Measurements from ENCODE around the gene KCNV2. TPM values are rescaled to one million over a fixed set of nuclear protein-coding genes. Genes with fewer than 3 reads are reported as not detected.
"Not testable (repeated sequence)": the region's sequence is repeated elsewhere in the genome, so short reads cannot be mapped to it uniquely, and the experiment has no call there.

KCNV2 gene
- total RNA-seq, 1 donor from 2014 or later: not detected

DNA sequence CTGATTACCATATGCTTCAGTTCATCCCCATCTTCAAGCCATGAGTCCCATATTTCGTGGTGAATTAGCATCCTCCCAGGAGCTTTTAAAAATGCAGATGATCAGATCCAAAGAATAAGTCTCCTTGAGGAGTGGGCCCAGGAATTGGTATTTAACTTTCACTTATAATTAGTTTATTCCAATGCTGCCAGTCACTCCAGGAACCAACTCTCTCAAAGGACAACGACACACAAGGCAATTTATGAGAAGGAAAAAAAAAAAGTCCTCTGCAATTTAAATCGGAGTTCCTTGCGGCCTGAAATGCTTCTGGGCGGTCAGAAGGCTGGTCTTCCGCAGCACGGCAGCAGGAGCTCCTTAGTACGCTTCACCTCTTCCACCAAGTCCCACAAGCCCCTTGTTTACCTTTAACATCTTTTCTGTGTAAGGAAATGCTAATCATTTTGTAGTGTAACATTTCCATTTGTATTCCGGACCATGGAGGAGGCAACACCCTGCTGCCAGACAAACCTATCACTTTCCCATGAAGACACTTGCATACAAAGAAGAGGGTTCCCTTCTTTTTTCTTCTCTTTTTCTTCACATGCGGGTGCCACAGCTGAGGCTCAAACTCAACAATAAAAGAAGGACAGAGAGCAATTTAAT is 16.3 kb upstream of the KCNV2 start:
- Histone ChIP-seq H3K36me3 (no peaks in the 10 kb centered on the region), H3K9me3 (no peaks in the 10 kb centered on the region)
- TF ChIP-seq CTCF (IDR thresholded peaks at IDR 0.05) (no peak), POLR2A (IDR thresholded peaks at IDR 0.05) (no peak), POLR2AphosphoS5 (IDR thresholded peaks at IDR 0.05; ENCODE audit: insufficient read depth in 1 of 2, low read depth in 1 of 2) (no peak)

GRCh38 chr9:2704504-2704903 is 12.8 kb upstream of the KCNV2 start:
- Histone ChIP-seq H3K27ac (no peak overlapping the region), H3K9me3 (no peaks in the 10 kb centered on the region)
- intact Hi-C loops (cut with DNase I): no loop called here

More for the DNA sequence above, 16.3 kb upstream of the KCNV2 start:
- no peak overlapping the region for H3K4me3 ChIP-seq
- intact Hi-C loops (cut with DNase I): no loop called here
- DNase-seq (ENCODE audit: extremely low spot score in 2 of 2): no peak
- no peak overlapping the region for H3K27ac ChIP-seq
- no peaks in the 10 kb centered on the region for H3K4me1 ChIP-seq
- H3K27me3 ChIP-seq: no peaks in the 10 kb centered on the region

GRCh38 chr9:2707256-2707655 is 10.1 kb upstream of the KCNV2 start:
- H3K4me3 ChIP-seq; DNase-seq (ENCODE audit: extremely low spot score in 2 of 2); H3K36me3 ChIP-seq; H3K27me3 ChIP-seq; H3K9me3 ChIP-seq; H3K27ac ChIP-seq; H3K4me1 ChIP-seq; intact Hi-C loops (cut with DNase I): not testable (repeated sequence)

More at GRCh38 chr9:2704504-2704903, 12.8 kb upstream of the KCNV2 start:
- Histone ChIP-seq H3K4me1 (no peaks in the 10 kb centered on the region), H3K27me3 (no peaks in the 10 kb centered on the region), H3K4me3 (no peak overlapping the region), H3K36me3 (no peaks in the 10 kb centered on the region)
- DNase-seq (ENCODE audit: extremely low spot score in 2 of 2): no peak
- no peak for TF ChIP-seq POLR2AphosphoS5 (IDR thresholded peaks at IDR 0.05; ENCODE audit: insufficient read depth in 1 of 2, low read depth in 1 of 2)
- no peak for TF ChIP-seq POLR2A (IDR thresholded peaks at IDR 0.05)
- no peak for TF ChIP-seq CTCF (IDR thresholded peaks at IDR 0.05)

DNA sequence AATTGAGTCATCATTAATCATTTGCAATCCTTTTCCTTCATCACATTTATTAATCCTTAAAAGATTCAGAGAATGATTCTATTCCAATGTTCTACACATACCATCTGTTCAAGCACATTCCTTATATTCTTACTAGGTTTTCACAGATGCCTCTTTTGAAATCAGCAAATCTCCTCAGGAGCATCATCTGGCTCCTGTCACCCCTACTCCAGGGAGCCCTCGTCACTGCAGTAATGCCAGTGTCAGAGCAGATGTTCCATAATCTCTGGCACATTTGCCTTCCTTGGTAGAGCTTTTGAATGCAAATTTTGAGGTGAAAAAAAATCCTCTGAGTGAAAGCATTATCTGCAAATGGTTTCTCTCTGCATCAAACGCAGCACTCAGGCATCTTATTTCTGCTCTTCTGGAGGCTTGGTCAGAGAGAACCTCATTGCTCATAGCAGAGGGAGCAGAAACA is 7.6 kb upstream of the KCNV2 start:
- H3K4me1 ChIP-seq: no peaks in the 10 kb centered on the region
- intact Hi-C loops (cut with DNase I): no loop called here
- no peak for DNase-seq (ENCODE audit: extremely low spot score in 2 of 2)
- H3K9me3 ChIP-seq: no peaks in the 10 kb centered on the region
- H3K36me3 ChIP-seq: no peaks in the 10 kb centered on the region
- TF ChIP-seq POLR2A (IDR thresholded peaks at IDR 0.05): no peak
- TF ChIP-seq POLR2AphosphoS5 (IDR thresholded peaks at IDR 0.05; ENCODE audit: insufficient read depth in 1 of 2, low read depth in 1 of 2): no peak
- no peak for TF ChIP-seq CTCF (IDR thresholded peaks at IDR 0.05)
- no peak overlapping the region for H3K4me3 ChIP-seq
- no peaks in the 10 kb centered on the region for H3K27me3 ChIP-seq
- no peak overlapping the region for H3K27ac ChIP-seq

- intact Hi-C loops (cut with DNase I): no loop called here
- Histone ChIP-seq H3K27ac (no peak overlapping the region), H3K4me3 (no peak overlapping the region), H3K36me3 (no peaks in the 10 kb centered on the region), H3K27me3 (no peaks in the 10 kb centered on the region), H3K9me3 (no peaks in the 10 kb centered on the region), H3K4me1 (no peaks in the 10 kb centered on the region)
- no peak for DNase-seq (ENCODE audit: extremely low spot score in 2 of 2)
- TF ChIP-seq POLR2A (IDR thresholded peaks at IDR 0.05) (no peak), POLR2AphosphoS5 (IDR thresholded peaks at IDR 0.05; ENCODE audit: insufficient read depth in 1 of 2, low read depth in 1 of 2) (no peak), CTCF (IDR thresholded peaks at IDR 0.05) (no peak)
These were observed 5.6 kb upstream of the KCNV2 start for GRCh38 chr9:2711716-2712115.

Data from vagina (tissue), 2 donors.